ENCODE measurements around the gene DIPK1B. TPM values are rescaled to one million over a fixed set of nuclear protein-coding genes. Genes with fewer than 3 reads are reported as not detected.

The DIPK1B gene
- polyA plus RNA-seq, 1 donor from 2014 or later, result 65.1 TPM

GRCh38 chr9:136735812-136736480 is 23.6 kb downstream of the DIPK1B start:
- H3K27ac ChIP-seq (ENCODE audit: low read length), result no peak overlapping the region
- H3K9me2 ChIP-seq (ENCODE audit: insufficient read depth, low read length), result no peaks in the 10 kb centered on the region
- H3K79me2 ChIP-seq (replicated peaks; ENCODE audit: insufficient read depth, low read length), result no peaks in the 10 kb centered on the region
- H3K9ac ChIP-seq (ENCODE audit: low read length), result no peak overlapping the region
- no peak overlapping the region for H3K4me2 ChIP-seq (ENCODE audit: low read length)
- TF ChIP-seq POLR2AphosphoS5 (IDR thresholded peaks at IDR 0.05) (no peak), MXI1 (conservative IDR thresholded peaks at IDR 0.05; ENCODE audit: poor library complexity, severe bottlenecking) (no peak), EZH2 (IDR thresholded peaks at IDR 0.05; ENCODE audit: borderline replicate concordance, insufficient read depth, low read length, poor library complexity, severe bottlenecking) (no peak), SMC3 (conservative IDR thresholded peaks at IDR 0.05; ENCODE audit: poor library complexity) (no peak), EP300 (conservative IDR thresholded peaks at IDR 0.05; ENCODE audit: poor library complexity, severe bottlenecking) (no peak), RAD21 (conservative IDR thresholded peaks at IDR 0.05) (no peak), TAF1 (IDR thresholded peaks at IDR 0.05; ENCODE audit: low read depth) (no peak), CTCF (IDR thresholded peaks at IDR 0.05; ENCODE audit: poor library complexity, severe bottlenecking) (no peak)
- TF ChIP-seq, protein P1, sequence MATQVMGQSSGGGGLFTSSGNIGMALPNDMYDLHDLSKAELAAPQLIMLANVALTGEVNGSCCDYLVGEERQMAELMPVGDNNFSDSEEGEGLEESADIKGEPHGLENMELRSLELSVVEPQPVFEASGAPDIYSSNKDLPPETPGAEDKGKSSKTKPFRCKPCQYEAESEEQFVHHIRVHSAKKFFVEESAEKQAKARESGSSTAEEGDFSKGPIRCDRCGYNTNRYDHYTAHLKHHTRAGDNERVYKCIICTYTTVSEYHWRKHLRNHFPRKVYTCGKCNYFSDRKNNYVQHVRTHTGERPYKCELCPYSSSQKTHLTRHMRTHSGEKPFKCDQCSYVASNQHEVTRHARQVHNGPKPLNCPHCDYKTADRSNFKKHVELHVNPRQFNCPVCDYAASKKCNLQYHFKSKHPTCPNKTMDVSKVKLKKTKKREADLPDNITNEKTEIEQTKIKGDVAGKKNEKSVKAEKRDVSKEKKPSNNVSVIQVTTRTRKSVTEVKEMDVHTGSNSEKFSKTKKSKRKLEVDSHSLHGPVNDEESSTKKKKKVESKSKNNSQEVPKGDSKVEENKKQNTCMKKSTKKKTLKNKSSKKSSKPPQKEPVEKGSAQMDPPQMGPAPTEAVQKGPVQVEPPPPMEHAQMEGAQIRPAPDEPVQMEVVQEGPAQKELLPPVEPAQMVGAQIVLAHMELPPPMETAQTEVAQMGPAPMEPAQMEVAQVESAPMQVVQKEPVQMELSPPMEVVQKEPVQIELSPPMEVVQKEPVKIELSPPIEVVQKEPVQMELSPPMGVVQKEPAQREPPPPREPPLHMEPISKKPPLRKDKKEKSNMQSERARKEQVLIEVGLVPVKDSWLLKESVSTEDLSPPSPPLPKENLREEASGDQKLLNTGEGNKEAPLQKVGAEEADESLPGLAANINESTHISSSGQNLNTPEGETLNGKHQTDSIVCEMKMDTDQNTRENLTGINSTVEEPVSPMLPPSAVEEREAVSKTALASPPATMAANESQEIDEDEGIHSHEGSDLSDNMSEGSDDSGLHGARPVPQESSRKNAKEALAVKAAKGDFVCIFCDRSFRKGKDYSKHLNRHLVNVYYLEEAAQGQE (IDR thresholded peaks at IDR 0.05; ENCODE audit: borderline replicate concordance), result no peak
- no peaks in the 10 kb centered on the region for H3K36me3 ChIP-seq (ENCODE audit: insufficient read depth, low read length)
- H4K20me1 ChIP-seq (ENCODE audit: insufficient read depth), result no peaks in the 10 kb centered on the region
- H3F3A ChIP-seq (ENCODE audit: insufficient read depth, low read length, poor library complexity, severe bottlenecking), result no peaks in the 10 kb centered on the region
- H3K4me3 ChIP-seq (ENCODE audit: low read length), result no peak overlapping the region
- H3K27me3 ChIP-seq (ENCODE audit: insufficient read depth, low read depth, low read length), result no peaks in the 10 kb centered on the region
- H2AFZ ChIP-seq (ENCODE audit: low read depth, low read length), result no peak overlapping the region
- no peaks in the 10 kb centered on the region for H3K9me3 ChIP-seq (ENCODE audit: low read length)

DNA sequence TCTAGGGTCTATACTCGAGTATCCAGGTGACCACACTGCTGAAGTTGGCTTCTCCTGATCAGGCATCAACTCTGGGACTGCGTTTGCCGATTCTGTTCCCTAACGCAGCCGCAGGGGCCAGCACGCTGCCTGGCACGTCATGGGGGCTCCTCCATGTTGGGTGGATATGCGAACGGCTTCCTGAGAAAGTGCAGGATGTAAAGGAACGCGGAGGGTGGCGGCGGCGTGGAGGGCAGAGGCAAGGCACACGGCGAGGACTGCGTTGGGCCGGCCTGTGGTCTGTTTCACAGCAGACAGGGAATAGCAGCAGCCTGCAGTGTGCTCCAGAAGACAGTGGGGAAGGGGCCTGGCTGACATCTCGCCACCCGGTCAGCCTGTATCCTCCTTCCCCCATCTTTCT is 26.6 kb downstream of the DIPK1B start:
- H4K20me1 ChIP-seq (ENCODE audit: insufficient read depth), result no peaks in the 10 kb centered on the region
- no peak overlapping the region for H3K27ac ChIP-seq (ENCODE audit: low read length)
- H3K9me3 ChIP-seq (ENCODE audit: low read length), result no peaks in the 10 kb centered on the region
- no peak overlapping the region for H3K9ac ChIP-seq (ENCODE audit: low read length)
- TF ChIP-seq EP300 (conservative IDR thresholded peaks at IDR 0.05; ENCODE audit: poor library complexity, severe bottlenecking), result no peak
- no peak for TF ChIP-seq CTCF (IDR thresholded peaks at IDR 0.05; ENCODE audit: poor library complexity, severe bottlenecking)
- TF ChIP-seq MXI1 (conservative IDR thresholded peaks at IDR 0.05; ENCODE audit: poor library complexity, severe bottlenecking), result no peak
- no peak for TF ChIP-seq SMC3 (conservative IDR thresholded peaks at IDR 0.05; ENCODE audit: poor library complexity)
- TF ChIP-seq, protein P1 (IDR thresholded peaks at IDR 0.05; ENCODE audit: borderline replicate concordance), result no peak
- TF ChIP-seq POLR2AphosphoS5 (IDR thresholded peaks at IDR 0.05), result no peak
- TF ChIP-seq RAD21 (conservative IDR thresholded peaks at IDR 0.05), result no peak
- no peak for TF ChIP-seq EZH2 (IDR thresholded peaks at IDR 0.05; ENCODE audit: borderline replicate concordance, insufficient read depth, low read length, poor library complexity, severe bottlenecking)
- TF ChIP-seq TAF1 (IDR thresholded peaks at IDR 0.05; ENCODE audit: low read depth), result no peak
- H3K4me2 ChIP-seq (ENCODE audit: low read length), result no peak overlapping the region
- no peaks in the 10 kb centered on the region for H3K36me3 ChIP-seq (ENCODE audit: insufficient read depth, low read length)
- H3F3A ChIP-seq (ENCODE audit: insufficient read depth, low read length, poor library complexity, severe bottlenecking), result no peaks in the 10 kb centered on the region
- no peaks in the 10 kb centered on the region for H3K9me2 ChIP-seq (ENCODE audit: insufficient read depth, low read length)
- H3K4me3 ChIP-seq (ENCODE audit: low read length), result no peak overlapping the region
- H3K27me3 ChIP-seq (ENCODE audit: insufficient read depth, low read depth, low read length), result no peaks in the 10 kb centered on the region
- H3K79me2 ChIP-seq (replicated peaks; ENCODE audit: insufficient read depth, low read length), result no peaks in the 10 kb centered on the region
- H2AFZ ChIP-seq (ENCODE audit: low read depth, low read length), result no peak overlapping the region

Data from neural cell (in vitro differentiated cells).